Stimulated activated CD8-positive, alpha-beta memory T cell treated with anti-CD3 and anti-CD28 coated beads, Interleukin-12 subunit alpha, Interleukin-12 subunit beta, amount 100 ng/mL, for 4 hours (primary cell): ENCODE measurements around the gene CUX1.

Source experiments
- DNase-seq: peaks from one replicate; pipeline ENCODE4 v3.0.0-alpha.2; 2020; ENCODE audit warnings: low read depth

CUX1 gene

DNA sequence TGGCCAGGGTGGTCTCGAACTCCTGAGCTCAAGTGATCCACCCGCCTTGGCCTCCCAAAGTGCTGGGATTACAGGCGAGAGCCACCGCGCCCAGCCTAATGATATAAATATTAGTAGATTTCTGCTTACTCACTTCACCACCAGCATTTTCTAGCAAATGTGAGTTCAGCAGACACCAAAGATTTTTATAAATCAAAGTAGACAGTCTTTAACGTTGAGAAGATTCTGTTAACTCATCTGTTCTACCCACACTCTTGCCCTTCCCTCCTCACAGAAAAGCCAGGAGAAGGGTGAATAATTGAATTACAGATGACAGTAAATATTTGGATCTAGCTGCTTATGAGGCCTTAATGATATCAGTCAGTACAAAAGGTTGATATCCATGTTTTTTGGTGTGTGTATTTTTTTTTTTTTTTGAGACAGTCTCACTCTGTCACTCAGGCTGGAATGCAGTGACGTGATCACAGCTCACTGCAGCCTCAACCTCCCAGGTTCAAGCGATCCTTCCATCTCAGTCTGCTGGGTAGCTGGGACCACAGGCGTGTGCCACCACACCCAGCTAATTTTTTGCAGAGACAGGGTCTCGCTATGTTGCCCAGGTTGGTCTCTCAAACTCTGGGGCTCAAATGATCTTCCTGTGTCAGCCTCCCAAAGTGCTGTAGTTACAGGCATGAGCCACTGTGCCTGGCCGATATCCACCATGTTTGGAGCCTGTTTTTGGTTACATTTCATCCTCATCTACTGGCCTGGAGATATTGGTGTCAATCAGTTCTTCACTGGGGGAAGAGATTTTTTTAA is 120.5 kb downstream of the CUX1 start:
- DNase-seq = no peak

DNA sequence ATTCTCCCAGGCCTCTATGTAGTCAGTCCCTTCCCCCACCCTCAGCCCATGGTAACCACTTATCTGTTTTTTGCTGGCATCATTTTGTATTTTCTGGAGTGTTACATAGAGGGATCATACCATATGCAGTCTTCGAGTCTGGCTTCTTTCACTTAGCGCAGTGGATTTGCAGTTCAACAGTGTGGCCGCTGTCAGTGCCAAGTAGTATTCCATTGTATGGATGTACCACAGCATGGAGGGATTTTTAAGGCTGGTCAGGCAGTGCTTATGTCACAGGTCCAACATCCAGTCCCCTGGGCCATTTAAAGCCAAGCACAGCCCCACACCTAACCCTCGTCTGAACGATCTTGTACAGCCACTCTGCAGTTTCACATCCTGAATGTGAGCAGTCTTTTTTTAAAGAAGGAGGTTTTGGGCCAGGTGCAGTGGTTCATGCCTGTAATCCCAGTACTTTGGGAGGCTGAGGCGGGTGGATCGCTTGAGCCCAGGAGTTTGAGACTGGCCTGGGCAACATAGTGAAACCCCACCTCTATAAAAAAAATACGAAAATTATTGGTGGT is 121.8 kb downstream of the CUX1 start:
- DNase-seq = no peak

DNA sequence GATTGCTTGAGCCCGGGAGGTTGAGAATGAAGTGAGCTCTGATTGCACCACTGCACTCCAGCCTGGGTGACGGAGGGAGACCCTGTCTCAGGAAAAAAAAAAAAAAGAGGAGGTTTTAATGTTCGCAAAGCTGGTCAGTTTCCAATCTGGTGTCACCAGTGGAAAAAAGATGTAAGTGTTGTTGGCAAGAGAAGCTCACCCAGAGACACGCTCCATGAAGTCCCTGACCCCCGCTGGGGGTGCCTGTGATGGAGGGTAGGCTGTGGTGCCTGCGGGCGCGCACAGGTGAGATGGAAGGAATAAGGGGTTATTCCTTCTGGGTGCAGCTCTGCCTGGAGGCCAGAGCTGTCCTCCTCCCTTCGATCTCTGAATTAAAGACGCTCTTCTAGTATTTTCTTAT is 122.7 kb downstream of the CUX1 start:
- DNase-seq = no peak

DNA sequence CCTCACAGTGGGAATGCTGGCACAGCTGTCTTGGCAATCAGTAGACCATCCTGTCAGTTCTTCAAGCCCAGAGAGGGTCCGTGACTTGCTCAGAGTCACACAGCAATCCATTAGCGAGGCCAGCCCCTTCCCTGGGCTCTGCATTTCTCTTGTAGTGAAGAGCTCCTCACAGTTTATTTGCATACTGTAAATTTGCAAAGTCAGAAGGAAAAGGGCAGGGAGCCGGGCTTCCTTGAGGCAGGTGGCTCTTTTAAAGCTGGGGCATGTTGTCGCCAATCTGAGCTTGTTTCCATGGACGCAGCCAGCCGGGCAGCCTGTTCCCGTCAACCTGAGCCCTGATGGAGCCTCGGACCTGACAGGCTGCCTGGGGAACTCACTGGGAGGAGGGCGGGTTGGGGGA is 123.4 kb downstream of the CUX1 start:
- no peak for DNase-seq

DNA sequence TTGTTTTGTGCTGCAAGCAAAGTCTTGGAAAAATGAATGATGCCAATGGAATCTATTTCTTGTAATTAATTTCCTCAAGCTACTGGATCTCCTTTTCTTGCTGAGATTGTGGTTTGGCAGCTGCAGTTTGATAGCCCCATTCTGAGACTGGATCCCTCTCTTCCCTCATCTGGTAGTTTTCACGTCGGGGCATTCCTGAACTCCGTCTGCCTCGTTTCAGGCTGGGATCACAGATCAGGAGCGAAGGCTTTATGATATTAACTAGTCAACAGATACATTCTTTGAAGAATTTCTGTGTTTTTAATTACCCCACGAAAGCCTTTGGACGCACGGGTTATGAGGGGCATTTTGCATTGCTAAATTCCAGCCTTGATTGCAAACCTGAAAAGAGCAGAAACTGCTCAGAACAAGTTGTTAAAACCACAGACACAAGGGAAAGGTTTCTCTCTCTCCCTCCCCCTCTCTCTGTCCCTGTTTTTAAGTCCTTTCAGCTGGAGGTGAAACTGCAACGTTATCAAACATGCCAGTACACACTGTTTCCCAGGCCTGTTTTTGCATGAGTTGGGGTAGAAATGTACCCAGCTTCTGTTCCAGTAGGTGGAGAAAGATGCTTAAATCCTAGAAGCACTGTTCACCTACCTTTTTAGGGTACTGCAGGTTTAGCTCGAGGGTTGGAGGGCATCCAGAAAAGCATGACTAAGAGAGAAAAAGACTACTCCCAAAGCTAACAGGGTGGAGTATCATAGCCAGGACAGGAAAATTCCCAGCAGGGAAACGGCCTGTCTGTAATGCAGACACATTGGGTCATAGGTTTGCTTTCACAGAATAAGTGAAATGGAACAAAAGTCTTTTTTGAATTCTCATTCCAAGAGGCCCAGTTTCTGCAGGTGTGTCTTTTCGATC is 124.3 kb downstream of the CUX1 start:
- DNase-seq = no peak

DNA sequence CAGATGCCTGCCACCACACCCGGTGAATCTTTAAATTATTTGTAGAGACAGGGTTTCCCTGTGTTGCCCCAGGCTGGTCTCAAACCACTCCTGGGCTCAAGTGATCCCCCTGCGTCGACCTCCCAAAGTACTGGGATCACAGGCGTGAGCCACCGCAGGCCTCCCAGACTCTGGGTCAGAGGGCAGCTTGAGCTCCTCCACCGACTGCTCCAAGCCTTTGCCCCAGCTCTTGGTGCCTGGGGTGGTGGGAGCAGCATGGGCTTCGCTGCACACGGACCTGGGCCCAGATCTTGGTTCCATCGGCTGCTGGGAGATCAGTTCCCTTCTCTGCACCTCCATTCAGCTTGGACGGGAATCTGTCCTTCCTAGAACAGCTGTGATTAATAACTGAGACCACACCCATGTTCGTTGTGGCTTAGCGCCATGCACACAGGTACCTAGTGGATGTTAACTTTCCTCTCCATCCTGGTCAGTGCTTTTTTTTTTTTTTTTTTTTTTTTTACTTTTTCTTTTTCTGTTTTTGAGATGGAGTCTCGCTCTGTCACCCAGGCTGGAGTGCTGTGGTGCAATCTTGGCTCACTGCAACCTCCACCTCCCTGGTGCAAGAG is 125.3 kb downstream of the CUX1 start:
- DNase-seq = no peak

DNA sequence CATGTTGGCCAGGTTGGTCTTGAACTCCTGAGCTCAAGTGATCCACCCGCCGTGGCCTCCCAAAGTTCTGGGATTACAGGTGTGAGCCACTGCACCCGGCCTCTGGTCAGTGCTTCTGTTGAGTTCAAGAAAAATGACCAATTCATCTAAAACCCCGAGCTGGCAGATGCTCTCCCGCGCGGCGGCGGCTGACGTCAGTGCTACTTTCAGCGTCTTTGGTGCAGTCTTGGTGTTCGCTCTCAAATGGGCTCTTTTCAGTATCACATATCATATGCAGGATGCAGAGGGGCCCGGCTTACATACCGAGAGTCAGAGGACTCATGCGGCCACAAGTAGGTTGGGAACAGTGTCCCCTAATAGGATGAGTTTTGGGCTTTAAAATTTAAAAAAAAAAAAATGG is 125.9 kb downstream of the CUX1 start:
- DNase-seq = no peak

DNA sequence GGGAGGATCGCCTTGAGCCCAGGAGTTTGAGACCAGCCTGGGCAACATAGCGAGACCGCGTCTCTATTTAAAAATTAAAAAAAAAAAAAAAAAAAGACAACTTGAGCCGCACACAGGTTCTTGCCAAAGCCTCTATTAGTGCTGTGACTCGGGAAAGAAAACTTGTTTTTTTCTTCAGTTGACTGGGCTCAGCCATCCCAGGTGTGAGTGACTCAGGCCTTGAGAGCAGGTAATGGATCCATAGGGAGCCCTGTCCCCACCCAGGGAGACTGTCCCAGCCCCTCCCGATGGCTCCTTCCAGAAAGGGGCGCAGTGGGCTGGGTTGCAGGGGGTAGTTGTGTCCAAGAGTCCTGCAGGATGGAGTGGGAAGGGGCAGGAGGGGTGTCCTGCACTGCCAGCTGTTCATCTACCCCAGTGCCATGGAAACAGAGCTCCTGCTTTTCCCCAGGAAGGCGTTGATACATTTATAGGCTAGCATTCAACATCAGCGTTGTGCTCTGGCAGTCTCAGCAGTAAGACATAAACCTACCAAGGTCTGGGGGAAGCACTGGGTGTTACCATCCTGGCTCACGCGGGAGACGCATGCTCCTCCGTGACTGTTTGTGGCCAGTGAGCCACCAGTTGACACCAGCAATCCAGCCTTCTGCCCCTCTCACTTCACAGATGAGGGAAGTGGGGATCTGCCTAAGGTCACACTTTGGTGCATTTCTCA is 126.6 kb downstream of the CUX1 start:
- no peak for DNase-seq

DNA sequence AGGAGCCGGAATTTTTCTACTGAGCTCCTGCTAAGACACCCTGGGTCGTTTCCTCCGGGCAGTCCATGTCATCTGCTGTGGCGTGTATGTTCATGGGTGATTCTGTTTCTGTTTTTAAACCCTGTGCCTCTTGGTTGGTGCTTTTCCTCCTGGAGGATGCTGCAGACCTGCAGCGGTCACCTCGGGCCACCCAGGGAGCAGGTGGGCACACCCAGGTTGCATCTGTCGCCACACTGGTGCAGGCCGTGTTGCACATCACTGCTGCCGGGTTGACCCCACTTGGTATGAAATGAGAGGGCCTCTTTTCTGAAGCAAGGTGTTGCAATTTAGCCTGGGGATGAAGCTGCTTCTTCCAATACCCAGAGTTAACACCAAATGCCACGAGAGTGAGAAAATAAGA is 127.2 kb downstream of the CUX1 start:
- DNase-seq = no peak

DNA sequence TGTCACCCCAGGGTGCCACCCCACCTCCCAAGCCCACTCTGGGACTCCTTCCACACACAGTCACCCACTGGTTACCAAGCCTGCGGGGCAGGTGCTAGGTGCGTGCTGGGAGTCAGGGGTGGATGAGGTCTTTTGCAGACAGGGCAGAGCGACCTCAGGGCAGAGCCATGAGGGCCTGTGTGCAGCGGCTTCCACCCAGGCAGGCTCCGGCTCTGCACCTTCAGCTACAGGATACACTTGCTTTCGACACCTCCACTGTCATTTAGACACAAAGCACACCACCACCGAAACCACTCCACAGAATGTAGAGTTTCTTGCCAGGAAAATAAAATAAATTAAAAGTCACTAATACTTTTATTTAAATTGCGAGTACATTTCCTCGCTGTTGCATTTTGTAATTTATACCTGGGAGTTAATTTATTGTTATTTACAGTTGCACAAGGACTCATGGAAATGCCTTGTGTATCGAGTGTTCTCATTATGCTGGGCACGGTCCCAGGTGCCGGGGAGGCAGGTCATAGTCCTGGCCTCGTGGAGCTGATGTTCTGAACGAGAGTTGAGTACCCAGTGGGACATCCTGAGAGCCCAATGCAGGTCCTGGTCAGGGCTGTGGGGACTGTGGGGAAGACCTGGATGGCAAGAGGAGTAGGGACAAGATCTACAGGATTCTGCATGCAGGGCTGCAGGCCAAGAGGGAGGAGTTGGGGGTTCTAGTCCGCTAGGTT is 127.8 kb downstream of the CUX1 start:
- DNase-seq = no peak

DNA sequence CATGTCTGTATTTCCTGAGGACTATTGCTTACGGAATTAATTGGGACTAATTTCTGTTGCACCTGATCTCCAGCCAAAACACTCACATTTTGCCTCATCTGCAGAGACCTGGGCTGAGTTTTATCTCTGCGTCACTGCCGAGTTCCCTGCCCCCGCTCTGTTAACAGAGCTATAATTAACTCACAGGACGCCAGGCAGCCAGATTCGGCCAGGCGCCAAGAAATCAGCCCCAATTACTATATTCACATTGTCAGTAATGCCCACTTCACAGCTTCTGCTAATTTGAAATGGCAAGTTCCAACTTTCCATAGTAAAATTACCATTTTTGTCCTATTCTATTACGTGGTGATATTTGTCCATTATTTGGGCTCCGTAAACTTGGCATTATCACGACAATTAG is 130.5 kb downstream of the CUX1 start:
- DNase-seq = no peak

DNA sequence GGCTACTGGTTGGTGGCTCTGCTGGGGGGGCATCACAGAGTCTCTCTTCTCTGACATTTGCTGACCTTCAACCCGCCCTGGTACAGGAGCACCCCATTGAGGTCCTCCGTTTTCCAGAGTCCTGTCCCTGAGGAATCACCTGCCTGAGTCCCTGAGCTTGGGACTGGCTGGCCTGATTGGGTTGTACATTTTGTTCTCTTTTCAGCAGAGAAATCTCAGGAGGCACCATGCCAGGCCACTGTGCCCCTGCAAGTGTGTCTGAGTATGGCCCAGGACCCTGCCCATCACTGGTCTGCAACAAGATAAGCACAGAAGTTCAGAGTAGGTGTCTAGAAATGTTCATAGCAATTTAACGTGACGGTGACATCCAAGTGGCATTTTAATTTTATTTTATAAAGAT is 131.2 kb downstream of the CUX1 start:
- no peak for DNase-seq

DNA sequence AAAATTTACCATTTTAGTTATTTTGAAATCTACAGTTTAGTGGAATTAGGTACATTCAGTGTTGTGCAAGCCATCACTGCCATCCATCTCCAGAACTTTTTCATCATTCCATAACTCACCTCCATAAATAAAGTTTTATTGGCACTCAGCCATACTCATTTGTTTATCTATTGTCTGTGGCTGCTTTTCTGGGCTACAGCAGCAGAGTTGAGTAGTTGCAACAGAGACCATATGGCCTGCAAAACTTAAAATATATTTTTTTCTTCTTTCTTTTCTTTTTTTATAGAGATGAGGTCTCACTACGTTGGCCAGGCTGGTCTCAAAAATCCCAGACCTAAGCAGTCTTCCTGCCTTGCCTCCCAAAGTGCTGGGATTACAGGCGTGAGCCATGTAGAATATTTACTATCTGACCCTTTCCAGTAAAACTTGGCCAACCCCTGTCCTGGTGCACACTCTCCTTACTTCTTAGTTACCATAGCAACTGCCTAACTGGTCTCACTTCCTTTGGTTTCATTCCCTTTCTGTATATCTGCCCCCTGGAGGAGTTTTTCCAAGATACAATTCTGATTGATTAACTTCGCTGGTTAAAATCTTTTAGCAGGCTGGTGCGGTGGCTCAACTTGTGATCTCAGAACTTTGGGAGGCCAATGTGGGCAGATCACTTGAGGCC is 133.2 kb downstream of the CUX1 start:
- no peak for DNase-seq

DNA sequence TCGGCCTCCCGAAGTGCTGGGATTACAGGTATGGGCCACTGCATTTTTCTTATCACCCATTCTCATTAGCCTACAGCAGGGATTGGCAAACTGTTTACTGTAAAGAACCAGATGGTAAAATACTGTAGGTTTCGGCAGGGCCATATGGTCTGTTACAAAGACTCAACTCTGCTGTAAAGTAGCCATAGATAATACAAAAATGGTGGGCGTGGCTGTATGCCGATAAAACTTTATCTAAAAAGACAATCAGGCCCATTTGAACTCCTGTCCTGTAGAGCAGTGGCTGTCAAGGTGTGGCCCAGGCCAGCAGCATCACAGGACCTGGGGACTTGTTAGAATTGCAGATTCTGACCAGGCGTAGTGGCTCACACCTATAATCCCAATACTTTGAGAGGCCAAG is 134.3 kb downstream of the CUX1 start:
- no peak for DNase-seq

DNA sequence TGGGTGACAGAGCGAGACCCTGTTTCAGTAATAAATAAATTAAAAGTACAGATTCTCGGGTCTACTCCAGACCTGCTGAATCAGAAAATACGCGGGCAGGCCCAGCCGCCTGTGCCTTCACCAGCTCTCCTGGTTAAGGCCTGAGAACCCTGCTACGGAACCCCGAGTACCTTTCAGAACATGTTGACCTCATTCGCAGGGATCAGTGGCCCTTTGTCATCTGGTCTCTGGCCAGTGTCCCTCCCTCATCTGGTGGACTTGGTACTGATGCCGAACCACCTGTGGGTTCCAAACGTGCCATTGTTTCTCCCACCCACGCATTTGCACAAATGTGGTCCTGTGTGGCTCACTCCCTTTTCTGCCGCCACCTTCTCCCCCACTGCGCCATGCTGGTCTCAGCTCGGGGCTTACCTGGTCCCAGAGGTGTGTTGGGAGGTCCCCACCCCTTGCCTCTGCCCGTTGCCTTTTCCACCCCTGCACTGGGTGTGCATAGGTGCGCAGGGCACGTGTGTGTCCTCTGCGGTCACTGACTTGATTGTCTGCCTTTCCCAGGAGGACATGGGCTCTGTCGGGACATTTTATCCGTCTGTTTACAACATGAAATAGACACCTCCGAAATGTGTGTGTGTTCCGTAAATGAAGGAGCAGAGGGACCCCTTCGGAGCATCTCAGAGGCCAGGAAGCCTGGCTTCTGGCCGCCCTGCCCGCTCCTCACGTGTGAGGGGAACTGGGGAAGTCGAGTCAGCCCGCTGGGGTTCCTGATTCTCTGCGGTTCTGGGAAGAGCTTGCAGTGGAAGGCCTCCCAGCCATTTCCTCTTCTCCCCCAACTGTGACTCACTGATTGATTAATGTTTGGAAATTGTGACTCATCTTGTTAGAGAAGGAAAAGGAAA is 135.2 kb downstream of the CUX1 start:
- DNase-seq = no peak

DNA sequence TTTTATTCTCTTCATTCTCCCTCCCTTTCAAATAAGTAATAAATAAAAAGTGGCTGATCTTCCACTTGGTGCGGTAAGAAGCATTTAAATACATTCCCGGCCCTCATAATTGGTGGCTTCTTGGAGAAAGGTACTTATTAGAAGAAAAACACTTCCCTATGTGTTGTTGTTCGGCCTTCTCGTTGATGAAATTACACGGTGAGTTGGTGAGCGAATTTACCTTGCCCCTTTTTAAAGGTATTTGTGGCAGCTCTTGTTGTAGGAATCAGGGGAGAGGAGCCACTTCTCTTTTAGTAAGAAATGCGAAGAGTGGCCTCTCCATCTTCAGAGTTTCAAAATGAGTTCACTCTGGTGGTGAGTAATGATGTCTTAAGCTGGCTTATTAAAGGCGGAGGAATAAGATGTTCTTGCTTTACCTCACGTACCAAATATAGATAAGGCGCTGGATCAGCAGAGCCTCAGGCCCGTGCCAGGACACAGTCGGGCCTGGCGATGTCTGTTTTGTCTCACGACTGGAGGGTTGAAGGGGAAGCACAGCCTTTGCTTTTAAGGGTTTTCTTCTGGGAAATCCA is 135.9 kb downstream of the CUX1 start:
- DNase-seq = no peak

DNA sequence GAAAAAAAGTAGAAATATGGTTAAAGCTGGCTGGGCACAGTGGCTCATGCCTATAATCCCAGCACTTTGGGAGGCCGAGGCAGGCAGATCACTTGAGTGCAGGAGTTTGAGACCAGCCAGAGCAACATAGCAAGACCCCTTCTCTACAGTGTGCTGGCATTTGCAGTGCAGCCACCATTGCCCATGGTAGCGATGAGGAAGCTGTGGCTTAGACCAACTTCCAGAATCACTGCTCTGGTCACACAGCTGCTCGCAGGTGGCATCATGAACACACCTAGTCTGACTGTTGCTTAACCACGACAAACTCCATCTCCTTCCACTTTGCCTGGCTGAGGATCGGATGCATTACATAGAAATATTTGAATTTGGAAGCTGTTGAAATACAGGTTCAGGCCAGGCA is 137.1 kb downstream of the CUX1 start:
- DNase-seq = no peak

DNA sequence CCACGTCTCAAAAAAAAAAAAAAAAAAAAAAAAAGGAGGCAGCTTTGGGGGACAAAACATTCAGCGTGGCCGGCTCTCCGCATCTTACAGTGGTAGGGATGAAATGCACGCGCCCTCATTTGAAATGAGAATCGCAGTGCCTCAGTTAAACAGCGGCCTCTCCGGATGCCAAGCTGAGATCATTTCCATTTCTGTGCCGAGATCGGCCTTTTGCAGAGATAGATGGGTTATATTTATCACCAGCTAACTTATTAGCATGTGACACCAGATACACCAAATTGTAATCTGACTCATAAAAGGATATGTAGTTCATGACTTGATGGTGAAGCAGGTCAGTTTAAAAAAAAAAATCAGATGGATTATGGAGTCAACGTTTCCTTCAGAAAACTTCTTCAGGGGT is 138.7 kb downstream of the CUX1 start:
- no peak for DNase-seq
